AG09309 (cell line): ENCODE measurements around the gene SLC39A5.

Source experiments
- DNase-seq: peaks from one replicate; pipeline ENCODE4 v3.0.0-alpha.2; 2010; ENCODE audit warnings: low read depth
- H3K4me3 ChIP-seq: 2 replicates; pipeline ENCODE4 v1.5.1; 2011; ENCODE audit warnings: mild to moderate bottlenecking, low read depth, low read length, moderate library complexity; ENCODE audit not compliant: control insufficient read depth
- TF ChIP-seq, protein P1 (sequence below): IDR thresholded peaks from 2 replicates; pipeline ENCODE4 v1.5.1; 2011; ENCODE audit warnings: mild to moderate bottlenecking, low read depth, low read length, inconsistent platforms; ENCODE audit not compliant: insufficient read depth, control insufficient read depth; ENCODE audit errors: missing control alignments

Gene SLC39A5

DNA sequence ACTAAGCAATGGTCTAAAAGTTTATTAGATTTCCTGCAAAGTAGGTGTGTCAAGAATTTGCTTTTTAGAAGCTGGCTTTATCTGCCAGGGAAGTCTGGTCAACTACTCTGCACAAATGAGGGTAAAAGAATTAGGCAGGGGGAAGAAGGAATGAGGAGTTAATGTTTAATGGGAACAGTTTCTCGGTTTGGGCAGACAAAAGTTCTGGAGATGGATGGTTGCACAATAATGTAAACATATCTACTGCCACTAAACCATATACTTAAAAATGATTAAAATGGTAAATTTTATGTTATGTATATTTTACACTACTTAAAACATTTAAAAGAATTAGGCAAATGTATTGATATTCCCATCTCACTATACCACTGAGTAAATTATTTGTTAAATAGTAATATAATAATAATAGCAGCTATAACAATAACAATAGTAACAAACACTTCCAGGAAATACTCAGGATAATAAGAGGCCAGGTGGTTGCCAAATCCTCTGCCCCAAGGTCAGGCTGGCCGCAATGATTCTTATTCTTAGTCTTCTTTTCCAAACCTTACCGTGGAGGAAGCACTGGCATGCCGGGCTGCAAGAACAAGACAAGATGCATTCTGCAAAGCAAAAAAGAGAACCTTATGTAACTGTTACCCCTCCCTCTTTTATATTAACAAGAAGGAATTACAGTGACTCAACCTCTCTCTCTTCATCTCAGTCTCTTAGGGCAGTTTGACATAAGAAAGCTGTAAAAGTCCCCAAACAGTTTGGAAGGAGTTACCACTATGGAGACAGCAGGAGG, 56.4 kb downstream of the SLC39A5 start:
- no peak for DNase-seq
- TF ChIP-seq, protein P1, sequence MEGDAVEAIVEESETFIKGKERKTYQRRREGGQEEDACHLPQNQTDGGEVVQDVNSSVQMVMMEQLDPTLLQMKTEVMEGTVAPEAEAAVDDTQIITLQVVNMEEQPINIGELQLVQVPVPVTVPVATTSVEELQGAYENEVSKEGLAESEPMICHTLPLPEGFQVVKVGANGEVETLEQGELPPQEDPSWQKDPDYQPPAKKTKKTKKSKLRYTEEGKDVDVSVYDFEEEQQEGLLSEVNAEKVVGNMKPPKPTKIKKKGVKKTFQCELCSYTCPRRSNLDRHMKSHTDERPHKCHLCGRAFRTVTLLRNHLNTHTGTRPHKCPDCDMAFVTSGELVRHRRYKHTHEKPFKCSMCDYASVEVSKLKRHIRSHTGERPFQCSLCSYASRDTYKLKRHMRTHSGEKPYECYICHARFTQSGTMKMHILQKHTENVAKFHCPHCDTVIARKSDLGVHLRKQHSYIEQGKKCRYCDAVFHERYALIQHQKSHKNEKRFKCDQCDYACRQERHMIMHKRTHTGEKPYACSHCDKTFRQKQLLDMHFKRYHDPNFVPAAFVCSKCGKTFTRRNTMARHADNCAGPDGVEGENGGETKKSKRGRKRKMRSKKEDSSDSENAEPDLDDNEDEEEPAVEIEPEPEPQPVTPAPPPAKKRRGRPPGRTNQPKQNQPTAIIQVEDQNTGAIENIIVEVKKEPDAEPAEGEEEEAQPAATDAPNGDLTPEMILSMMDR, result no peak

More for the DNA sequence above, 56.4 kb downstream of the SLC39A5 start:
- H3K4me3 ChIP-seq, result no peak overlapping the region
